ENCODE measurements around the gene PARD3B.

The PARD3B gene

DNA sequence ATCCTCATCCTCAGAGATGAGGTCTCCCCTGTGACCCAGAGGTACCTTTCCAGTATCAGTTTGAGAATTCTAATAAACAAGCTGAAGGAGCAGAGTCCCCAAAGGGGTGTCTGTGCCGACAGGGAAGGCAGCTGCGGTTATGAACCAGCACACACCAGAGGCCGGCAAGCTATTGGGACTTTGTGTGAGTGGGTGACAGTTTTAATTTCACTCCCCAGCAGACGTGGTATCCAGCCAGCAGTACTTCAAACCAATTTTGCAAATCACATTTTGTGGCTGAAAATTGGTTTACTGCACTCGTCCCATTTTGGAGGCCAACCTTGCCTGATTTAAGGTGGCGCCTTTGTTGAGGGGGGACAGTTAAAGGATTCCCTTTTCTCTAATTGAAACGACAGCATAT lies 1034.1 kb downstream of the PARD3B start:
- Histone ChIP-seq H3K9me3 (ENCODE audit: severe bottlenecking) (no peaks in the 10 kb centered on the region), H3K4me3 (ENCODE audit: severe bottlenecking) (no peak overlapping the region), H3K4me1 (ENCODE audit: insufficient read depth, poor library complexity, severe bottlenecking) (peaks cover 2% of the 10 kb centered on the region), H3K27me3 (ENCODE audit: insufficient read depth, poor library complexity, severe bottlenecking) (no peaks in the 10 kb centered on the region), H3K27ac (ENCODE audit: poor library complexity, severe bottlenecking) (no peak overlapping the region), H3K36me3 (ENCODE audit: low read depth) (no peaks in the 10 kb centered on the region)
- no peak for ATAC-seq (ENCODE audit: low read depth)
- no peak for DNase-seq (ENCODE audit: low spot score)
- TF ChIP-seq, protein P1, sequence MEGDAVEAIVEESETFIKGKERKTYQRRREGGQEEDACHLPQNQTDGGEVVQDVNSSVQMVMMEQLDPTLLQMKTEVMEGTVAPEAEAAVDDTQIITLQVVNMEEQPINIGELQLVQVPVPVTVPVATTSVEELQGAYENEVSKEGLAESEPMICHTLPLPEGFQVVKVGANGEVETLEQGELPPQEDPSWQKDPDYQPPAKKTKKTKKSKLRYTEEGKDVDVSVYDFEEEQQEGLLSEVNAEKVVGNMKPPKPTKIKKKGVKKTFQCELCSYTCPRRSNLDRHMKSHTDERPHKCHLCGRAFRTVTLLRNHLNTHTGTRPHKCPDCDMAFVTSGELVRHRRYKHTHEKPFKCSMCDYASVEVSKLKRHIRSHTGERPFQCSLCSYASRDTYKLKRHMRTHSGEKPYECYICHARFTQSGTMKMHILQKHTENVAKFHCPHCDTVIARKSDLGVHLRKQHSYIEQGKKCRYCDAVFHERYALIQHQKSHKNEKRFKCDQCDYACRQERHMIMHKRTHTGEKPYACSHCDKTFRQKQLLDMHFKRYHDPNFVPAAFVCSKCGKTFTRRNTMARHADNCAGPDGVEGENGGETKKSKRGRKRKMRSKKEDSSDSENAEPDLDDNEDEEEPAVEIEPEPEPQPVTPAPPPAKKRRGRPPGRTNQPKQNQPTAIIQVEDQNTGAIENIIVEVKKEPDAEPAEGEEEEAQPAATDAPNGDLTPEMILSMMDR (IDR thresholded peaks at IDR 0.05; ENCODE audit: poor library complexity, severe bottlenecking), result no peak

GRCh38 chr2:205580212-205580987 lies 1035.1 kb downstream of the PARD3B start:
- TF ChIP-seq, protein P1 (IDR thresholded peaks at IDR 0.05; ENCODE audit: poor library complexity, severe bottlenecking), result no peak
- Histone ChIP-seq H3K27me3 (ENCODE audit: insufficient read depth, poor library complexity, severe bottlenecking) (no peaks in the 10 kb centered on the region), H3K4me3 (ENCODE audit: severe bottlenecking) (no peak overlapping the region), H3K4me1 (ENCODE audit: insufficient read depth, poor library complexity, severe bottlenecking) (no peaks in the 10 kb centered on the region), H3K9me3 (ENCODE audit: severe bottlenecking) (no peaks in the 10 kb centered on the region), H3K36me3 (ENCODE audit: low read depth) (no peaks in the 10 kb centered on the region), H3K27ac (ENCODE audit: poor library complexity, severe bottlenecking) (no peak overlapping the region)
- no peak for DNase-seq (ENCODE audit: low spot score)
- ATAC-seq (ENCODE audit: low read depth), result no peak

DNA sequence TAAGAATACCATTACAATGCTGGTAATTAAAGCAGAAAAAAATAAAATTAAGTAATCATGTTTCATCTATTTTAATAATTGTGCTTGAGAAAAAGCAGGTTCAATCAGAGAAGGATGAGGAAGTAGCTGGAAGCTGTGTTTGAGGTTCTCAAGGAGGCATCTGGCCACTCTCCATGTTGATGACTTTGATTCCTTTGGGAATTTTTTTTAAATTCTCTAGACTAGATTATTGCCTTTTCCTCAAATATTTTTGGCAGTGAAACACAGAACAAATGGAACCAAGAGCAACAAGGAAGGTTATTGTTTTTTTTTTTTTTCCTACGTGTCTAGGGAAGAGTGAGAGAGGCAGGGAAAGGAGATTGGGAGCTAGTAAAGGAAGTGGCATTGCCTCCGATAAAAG lies 1037.1 kb downstream of the PARD3B start:
- no peaks in the 10 kb centered on the region for H3K27me3 ChIP-seq (ENCODE audit: insufficient read depth, poor library complexity, severe bottlenecking)
- TF ChIP-seq, protein P1 (IDR thresholded peaks at IDR 0.05; ENCODE audit: poor library complexity, severe bottlenecking), result no peak
- no peak overlapping the region for H3K27ac ChIP-seq (ENCODE audit: poor library complexity, severe bottlenecking)
- no peak overlapping the region for H3K4me3 ChIP-seq (ENCODE audit: severe bottlenecking)
- no peaks in the 10 kb centered on the region for H3K36me3 ChIP-seq (ENCODE audit: low read depth)
- no peak for ATAC-seq (ENCODE audit: low read depth)
- H3K9me3 ChIP-seq (ENCODE audit: severe bottlenecking), result no peaks in the 10 kb centered on the region
- H3K4me1 ChIP-seq (ENCODE audit: insufficient read depth, poor library complexity, severe bottlenecking), result no peaks in the 10 kb centered on the region
- no peak for DNase-seq (ENCODE audit: low spot score)

- TF ChIP-seq, protein P1 (IDR thresholded peaks at IDR 0.05; ENCODE audit: poor library complexity, severe bottlenecking), result no peak
- Histone ChIP-seq H3K4me3 (ENCODE audit: severe bottlenecking) (no peak overlapping the region), H3K27me3 (ENCODE audit: insufficient read depth, poor library complexity, severe bottlenecking) (no peaks in the 10 kb centered on the region), H3K27ac (ENCODE audit: poor library complexity, severe bottlenecking) (no peak overlapping the region), H3K4me1 (ENCODE audit: insufficient read depth, poor library complexity, severe bottlenecking) (peaks cover 5% of the 10 kb centered on the region), H3K36me3 (ENCODE audit: low read depth) (no peaks in the 10 kb centered on the region), H3K9me3 (ENCODE audit: severe bottlenecking) (no peaks in the 10 kb centered on the region)
- DNase-seq (ENCODE audit: low spot score), result no peak
- no peak for ATAC-seq (ENCODE audit: low read depth)
Observed at GRCh38 chr2:205585449-205586383, 1040.4 kb downstream of the PARD3B start.
